H1 (cell line): ENCODE results near the gene SMARCD2. TPM values are rescaled to one million over a fixed set of nuclear protein-coding genes. Genes with fewer than 3 reads are reported as not detected.

Source experiments
- CTCF ChIA-PET: fragments of 300-600 bp; sonication (Branson Sonifier 250); formaldehyde crosslinking; loops from one replicate; lab custom pipeline; 2021; ENCODE audit not compliant: partially characterized antibody; lab: Charles Lee
- POLR2A ChIA-PET: fragments of 300-600 bp; sonication (Branson Sonifier 250); formaldehyde crosslinking; loops from one replicate; lab custom pipeline; 2021; ENCODE audit warnings: inconsistent platforms; ENCODE audit not compliant: partially characterized antibody; lab: Charles Lee
- DNase-seq, 2 experiments: peaks; one replicate each; pipeline versions ENCODE4 v3.0.0 to v3.0.0-alpha.2; 2010 to 2022; ENCODE audit warnings: low spot score in 2 of 2, low read depth in 1 of 2, mixed read lengths in 1 of 2
- FAIRE-seq: peaks from 2 replicates; lab custom pipeline; 2011; peaks lifted over from hg19 to GRCh38; lab: Jason Lieb, UNC
- H2AFZ ChIP-seq: 2 replicates; pipeline ENCODE4 v1.8.1; 2012; ENCODE audit warnings: low read length, inconsistent platforms
- H2AK5ac ChIP-seq: 2 replicates; pipeline ENCODE4 v1.6.1; 2013; ENCODE audit warnings: low read depth, low read length
- H2BK120ac ChIP-seq: replicated peaks from 2 replicates; pipeline ENCODE3; 2013; ENCODE audit warnings: low read depth, low read length, inconsistent platforms
- H2BK12ac ChIP-seq: 2 replicates; pipeline ENCODE4 v1.6.1; 2013; ENCODE audit warnings: low read depth, low read length
- H2BK15ac ChIP-seq: 2 replicates; pipeline ENCODE4 v1.6.1; 2013; ENCODE audit warnings: low read length
- H2BK20ac ChIP-seq: 2 replicates; pipeline ENCODE4 v1.6.1; 2013; ENCODE audit warnings: low read length
- H2BK5ac ChIP-seq: 2 replicates; pipeline ENCODE4 v1.6.1; 2013; ENCODE audit warnings: low read depth, low read length
- H3K14ac ChIP-seq: 2 replicates; pipeline ENCODE4 v1.6.1; 2013; ENCODE audit warnings: inconsistent platforms; ENCODE audit not compliant: insufficient read length
- H3K18ac ChIP-seq: 2 replicates; pipeline ENCODE4 v1.6.1; 2013; ENCODE audit warnings: low read length; ENCODE audit errors: extremely low read depth
- H3K23ac ChIP-seq: 2 replicates; pipeline ENCODE4 v1.6.1; 2013; ENCODE audit warnings: inconsistent platforms; ENCODE audit not compliant: insufficient read length
- H3K23me2 ChIP-seq: 2 replicates; pipeline ENCODE4 v1.6.1; 2013; ENCODE audit warnings: low read depth, low read length
- H3K27ac ChIP-seq: 2 replicates; pipeline ENCODE4 v1.6.1; 2011; ENCODE audit warnings: low read depth, low read length, inconsistent platforms
- H3K27me3 ChIP-seq, 4 experiments: replicated peaks in 1 of 4; 1 replicate in 1 of 4; 2 replicates in 3 of 4; pipeline versions ENCODE4 v1.6.1 to v1.8.1; 2011 to 2013; ENCODE audit warnings: low read length in 3 of 4, mild to moderate bottlenecking in 3 of 4, inconsistent platforms in 2 of 4, mixed read lengths in 2 of 4, moderate library complexity in 1 of 4; ENCODE audit not compliant: control insufficient read depth in 3 of 4, insufficient read depth in 3 of 4; ENCODE audit errors: extremely low read depth in 1 of 4
- H3K36me3 ChIP-seq, 4 experiments: 2 replicates each; pipeline versions ENCODE4 v1.6.1 to v1.8.1; 2011 to 2013; ENCODE audit warnings: mild to moderate bottlenecking in 4 of 4, low read length in 3 of 4, moderate library complexity in 2 of 4, control low read depth in 1 of 4, inconsistent platforms in 1 of 4; ENCODE audit not compliant: insufficient read depth in 4 of 4, control insufficient read depth in 2 of 4
- H3K4ac ChIP-seq: replicated peaks from 2 replicates; pipeline ENCODE3; 2013; ENCODE audit warnings: low read length, low read depth, mixed read lengths, inconsistent platforms; ENCODE audit not compliant: insufficient read length
- H3K4me1 ChIP-seq, 4 experiments: replicated peaks in 1 of 4; 1 replicate in 1 of 4; 2 replicates in 3 of 4; pipeline versions ENCODE4 v1.6.1 to v1.8.1; 2011 to 2013; ENCODE audit warnings: low read length in 3 of 4, inconsistent platforms in 2 of 4, mixed read lengths in 1 of 4; ENCODE audit not compliant: insufficient read depth in 4 of 4, control insufficient read depth in 3 of 4
- H3K4me2 ChIP-seq, 2 experiments: 2 replicates each; pipeline versions ENCODE4 v1.6.1 to v1.8.1; 2011 to 2013; ENCODE audit warnings: low read depth in 2 of 2, low read length in 2 of 2, control low read depth in 1 of 2, inconsistent platforms in 1 of 2, mild to moderate bottlenecking in 1 of 2; ENCODE audit not compliant: insufficient read depth in 1 of 2
- H3K4me3 ChIP-seq, 4 experiments: fragments of 200-600, 300-600 bp in 1 of 4; sonication (generic), shearing (Covaris generic), sonication (Bioruptor Twin) in 1 of 4; 2 replicates each; pipeline versions ENCODE4 v1.5.1 to v1.8.1; 2011 to 2016; ENCODE audit warnings: low read length in 4 of 4, low read depth in 3 of 4, control low read depth in 2 of 4, inconsistent platforms in 2 of 4, mild to moderate bottlenecking in 2 of 4, mixed read lengths in 1 of 4, moderate library complexity in 1 of 4; ENCODE audit not compliant: insufficient read depth in 2 of 4; ENCODE audit errors: extremely low read depth in 1 of 4
- H3K56ac ChIP-seq: replicated peaks from 2 replicates; pipeline ENCODE3; 2013; ENCODE audit warnings: low read depth, mild to moderate bottlenecking, mixed read lengths, low read length, inconsistent platforms; ENCODE audit not compliant: insufficient read length
- H3K79me1 ChIP-seq: 2 replicates; pipeline ENCODE4 v1.6.1; 2013; ENCODE audit warnings: low read depth, low read length, control low read depth
- H3K79me2 ChIP-seq, 2 experiments: 2 replicates each; pipeline versions ENCODE4 v1.6.1 to v1.8.1; 2012 to 2013; ENCODE audit warnings: low read length in 2 of 2, mild to moderate bottlenecking in 2 of 2, inconsistent platforms in 1 of 2; ENCODE audit not compliant: insufficient read depth in 2 of 2, control insufficient read depth in 1 of 2
- H3K9ac ChIP-seq, 4 experiments: replicated peaks in 1 of 4; 1 replicate in 1 of 4; 2 replicates in 3 of 4; pipeline versions ENCODE4 v1.6.1 to v1.8.1; 2011 to 2013; ENCODE audit warnings: low read depth in 3 of 4, low read length in 3 of 4, control low read depth in 2 of 4, mild to moderate bottlenecking in 2 of 4, moderate library complexity in 2 of 4, inconsistent platforms in 1 of 4; ENCODE audit errors: extremely low read depth in 1 of 4
- H3K9me3 ChIP-seq, 2 experiments: 2 replicates each; pipeline versions ENCODE4 v1.6.1 to v1.8.1; 2012 to 2013; ENCODE audit warnings: mild to moderate bottlenecking in 2 of 2, moderate library complexity in 2 of 2, control low read depth in 1 of 2, inconsistent platforms in 1 of 2, low read depth in 1 of 2, low read length in 1 of 2, mixed read lengths in 1 of 2; ENCODE audit not compliant: insufficient read depth in 2 of 2
- H4K20me1 ChIP-seq, 2 experiments: replicated peaks in 1 of 2; 2 replicates each; pipeline versions ENCODE3 to v1.8.1; 2011 to 2013; ENCODE audit warnings: inconsistent platforms in 2 of 2, low read length in 2 of 2, mild to moderate bottlenecking in 1 of 2; ENCODE audit not compliant: insufficient read depth in 2 of 2, control insufficient read depth in 1 of 2
- H4K5ac ChIP-seq: 2 replicates; pipeline ENCODE4 v1.6.1; 2013; ENCODE audit warnings: low read length, low read depth, mixed read lengths, inconsistent platforms; ENCODE audit not compliant: insufficient read length
- H4K8ac ChIP-seq: 2 replicates; pipeline ENCODE4 v1.8.0; 2013; ENCODE audit warnings: mild to moderate bottlenecking, moderate library complexity, low read length, inconsistent platforms; ENCODE audit not compliant: insufficient read depth; ENCODE audit errors: extremely low read depth
- H4K91ac ChIP-seq: replicated peaks from 2 replicates; pipeline ENCODE3; 2013; ENCODE audit warnings: low read length, mixed read lengths, inconsistent platforms; ENCODE audit not compliant: insufficient read length
- POLR2A ChIP-seq, 2 experiments: IDR thresholded peaks; 1 replicate in 1 of 2; 2 replicates in 1 of 2; pipeline ENCODE4 v1.6.1; 2011; ENCODE audit warnings: low read depth in 2 of 2, low read length in 2 of 2, mild to moderate bottlenecking in 2 of 2; ENCODE audit errors: control extremely low read depth in 1 of 2
- POLR2AphosphoS5 ChIP-seq: IDR thresholded peaks from 2 replicates; pipeline ENCODE4 v1.6.1; 2011; ENCODE audit warnings: low read depth, low read length
- WGBS, 2 experiments: shearing (Covaris generic) in 1 of 2; methylation state at CpG; one replicate each; pipeline versions ENCODE4 v1.1.6 to v1.1.7; 2013 to 2015; ENCODE audit warnings: low lambda C conversion rate in 2 of 2, mixed read lengths in 2 of 2, inconsistent platforms in 1 of 2, low coverage in 1 of 2, missing lambda C conversion rate in 1 of 2; ENCODE audit not compliant: insufficient replicate concordance in 2 of 2, insufficient coverage in 1 of 2, insufficient read length in 1 of 2; ENCODE audit errors: extremely low coverage in 1 of 2, missing lambda C conversion rate in 1 of 2; 5-methylcytosine and 5-hydroxymethylcytosine counted together
- polyA plus RNA-seq, 7 experiments: library from polyadenylated mRNA; depleted of rRNA in 3 of 7; stranded (reverse) in 5 of 7; unstranded in 2 of 7; fragments of >200 nt in 5 of 7; fragments of 200-250 nt in 2 of 7; gene quantifications; 1 replicate in 5 of 7; 2 replicates in 1 of 7; 4 replicates in 1 of 7; pipeline versions ENCODE4 v1.2.1 to v1.2.3, GENCODE V29; 2011 to 2013; ENCODE audit warnings: missing spikeins in 2 of 7, mixed read lengths in 2 of 7
- total RNA-seq: library from RNA; stranded (reverse); fragmentation: NEBNext Ultra II Directional; extraction: Animal tissue kit (Norgen Biotek cat#: 25700); gene quantifications from 2 replicates; pipeline ENCODE4 v1.2.1, GENCODE V29; 2021
- TF ChIP-seq, protein P1 (sequence below), 3 experiments: IDR thresholded peaks; 1 replicate in 2 of 3; 2 replicates in 1 of 3; pipeline versions ENCODE4 v1.5.1 to v1.6.1; 2011; ENCODE audit warnings: low read length in 3 of 3, mild to moderate bottlenecking in 3 of 3, inconsistent platforms in 2 of 3, low read depth in 1 of 3, moderate library complexity in 1 of 3; ENCODE audit not compliant: insufficient read depth in 1 of 3; ENCODE audit errors: control extremely low read depth in 1 of 3

Gene SMARCD2
- total and polyA plus RNA-seq, 2 of the 8 experiments (the other 6 are each of a cell fraction or from before 2014, with no cell fraction given) = 90.0 to 92.2 TPM

DNA sequence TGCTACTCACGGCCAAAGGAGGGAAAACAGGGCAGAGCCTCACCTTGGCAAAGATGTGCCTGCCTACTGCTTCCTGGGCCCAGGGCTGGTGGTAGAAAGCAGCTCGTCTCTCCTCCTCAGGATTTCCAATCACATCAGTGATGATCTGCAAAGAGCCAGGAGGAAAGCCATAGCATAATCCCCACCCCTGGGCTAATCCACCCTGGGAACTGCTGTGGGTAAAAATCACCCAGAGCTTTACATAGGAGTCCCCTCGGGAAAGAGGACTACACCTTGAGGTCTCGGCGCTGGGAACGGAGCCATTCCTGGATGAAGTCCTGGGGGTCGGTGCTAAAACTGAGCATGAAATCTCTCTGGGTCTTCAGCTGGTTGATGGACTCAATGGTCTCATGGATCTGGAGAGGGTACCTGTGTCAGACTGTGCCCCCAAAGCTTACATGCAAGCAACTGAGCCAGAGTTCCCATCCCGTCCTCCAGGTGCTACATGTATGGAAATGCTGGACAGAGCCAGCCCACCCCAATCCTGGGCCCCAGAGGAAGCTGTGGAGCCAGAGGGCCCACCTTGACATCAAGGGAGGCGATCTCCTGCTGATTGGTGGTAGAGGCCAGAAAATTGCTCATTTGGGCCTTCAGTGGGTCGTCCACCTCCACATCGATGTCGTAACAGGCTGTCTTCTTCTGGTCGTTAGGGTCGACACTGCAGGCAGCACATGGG is 9.3 kb downstream of the SMARCD2 start:
- ChIA-PET POLR2A (interaction anchor here (0.9 to 32.3 kb wide), 5 partner anchors 1 to 77 kb away, joined by 3 to 593 read pairs (median 481); partner anchors contain the start of genes CCDC47, DDX42, FTSJ3 and PSMC5), CTCF (interaction anchor here (0.7 to 5.2 kb wide), 11 partner anchors 9 to 385 kb away, joined by 3 to 61 read pairs (median 3); no protein-coding TSS in a partner anchor)
- 92% methylated on average over 14 of the region's 14 CpGs; no CpG with 5 or more reads in 1 of the 2 experiments for WGBS, 2 experiments
- H2BK5ac ChIP-seq = no peak overlapping the region
- no peaks in the 10 kb centered on the region for H3K9me3 ChIP-seq
- peaks cover 3 to 27% of the 10 kb centered on the region in 2 experiments for H4K20me1 ChIP-seq
- H3K14ac ChIP-seq = no peak overlapping the region
- H3K4me1 ChIP-seq = peaks cover 0 to 10% (median 5%) of the 10 kb centered on the region in 4 experiments; a peak in 6 of 7 replicates
- H3K4me3 ChIP-seq = no peak overlapping the region
- no peak overlapping the region for H2AFZ ChIP-seq
- H3K9ac ChIP-seq = no peak overlapping the region
- no peak for DNase-seq
- no peak overlapping the region for H4K5ac ChIP-seq
- H2BK120ac ChIP-seq = no peak overlapping the region
- H3K23me2 ChIP-seq = peaks cover under 1% of the 10 kb centered on the region; the same call in 1 of the 2 replicates
- 0 out of 2 replicates have a peak, but pooled peaks have one; percentile 28 for TF ChIP-seq POLR2AphosphoS5
- TF ChIP-seq POLR2A (IDR thresholded peaks at IDR 0.05; ENCODE audit: control extremely low read depth in 1 of 2, low read depth in 2 of 2, low read length in 2 of 2) = peak in 1 of 2 experiments; percentile 31; a peak in 1 of 3 replicates
- TF ChIP-seq, protein P1, sequence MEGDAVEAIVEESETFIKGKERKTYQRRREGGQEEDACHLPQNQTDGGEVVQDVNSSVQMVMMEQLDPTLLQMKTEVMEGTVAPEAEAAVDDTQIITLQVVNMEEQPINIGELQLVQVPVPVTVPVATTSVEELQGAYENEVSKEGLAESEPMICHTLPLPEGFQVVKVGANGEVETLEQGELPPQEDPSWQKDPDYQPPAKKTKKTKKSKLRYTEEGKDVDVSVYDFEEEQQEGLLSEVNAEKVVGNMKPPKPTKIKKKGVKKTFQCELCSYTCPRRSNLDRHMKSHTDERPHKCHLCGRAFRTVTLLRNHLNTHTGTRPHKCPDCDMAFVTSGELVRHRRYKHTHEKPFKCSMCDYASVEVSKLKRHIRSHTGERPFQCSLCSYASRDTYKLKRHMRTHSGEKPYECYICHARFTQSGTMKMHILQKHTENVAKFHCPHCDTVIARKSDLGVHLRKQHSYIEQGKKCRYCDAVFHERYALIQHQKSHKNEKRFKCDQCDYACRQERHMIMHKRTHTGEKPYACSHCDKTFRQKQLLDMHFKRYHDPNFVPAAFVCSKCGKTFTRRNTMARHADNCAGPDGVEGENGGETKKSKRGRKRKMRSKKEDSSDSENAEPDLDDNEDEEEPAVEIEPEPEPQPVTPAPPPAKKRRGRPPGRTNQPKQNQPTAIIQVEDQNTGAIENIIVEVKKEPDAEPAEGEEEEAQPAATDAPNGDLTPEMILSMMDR (IDR thresholded peaks at IDR 0.05; ENCODE audit: control extremely low read depth in 1 of 3, insufficient read depth in 1 of 3, low read depth in 1 of 3, low read length in 3 of 3) = no peak
- H3K79me2 ChIP-seq = peaks cover 0 to 29% of the 10 kb centered on the region in 2 experiments
- peaks cover 18% of the 10 kb centered on the region for H3K79me1 ChIP-seq
- H3K36me3 ChIP-seq = peaks cover 42 to 65% (median 60%) of the 10 kb centered on the region in 4 experiments
- no peak overlapping the region for H2BK20ac ChIP-seq
- H3K27me3 ChIP-seq = no peaks in the 10 kb centered on the region
- H3K23ac ChIP-seq = no peak overlapping the region
- no peak overlapping the region; the same call in 1 of the 2 replicates for H4K8ac ChIP-seq
- H3K4ac ChIP-seq = no peak overlapping the region
- no peak overlapping the region for H2BK12ac ChIP-seq
- H2BK15ac ChIP-seq = no peak overlapping the region
- no peak overlapping the region for H3K4me2 ChIP-seq
- no peak overlapping the region for H2AK5ac ChIP-seq
- no peak overlapping the region for H3K18ac ChIP-seq
- no peak overlapping the region for H4K91ac ChIP-seq
- no peak overlapping the region for H3K27ac ChIP-seq
- H3K56ac ChIP-seq = no peak overlapping the region
- no peak for FAIRE-seq
